IPS-NIHi7 (cell line): Measurements from ENCODE around the gene ZNF346.
A peak's percentile ranks its signal among the peaks of the same experiment; 100 is the strongest.
"Not testable (repeated sequence)": the region's sequence is repeated elsewhere in the genome, so short reads cannot be mapped to it uniquely, and the experiment has no call there.

Experiments
- DNase-seq: peaks from one replicate; pipeline ENCODE4 v3.0.0; 2012; ENCODE audit warnings: mixed read lengths; ENCODE audit errors: extremely low spot score

Gene ZNF346

GRCh38 chr5:177010153-177010552 lies 12.3 kb upstream of the ZNF346 start:
- DNase-seq, result no peak

- DNase-seq, result no peak
Measured at GRCh38 chr5:177015156-177015555, 7.3 kb upstream of the ZNF346 start.

GRCh38 chr5:177018341-177018740 lies 4.2 kb upstream of the ZNF346 start:
- DNase-seq, result no peak

- DNase-seq, result no peak
Measured at GRCh38 chr5:177020033-177020432, 2.5 kb upstream of the ZNF346 start.

- DNase-seq, result no peak
Measured at GRCh38 chr5:177023303-177023664, 788 bp downstream of the ZNF346 start.

- DNase-seq, result no peak
Measured at GRCh38 chr5:177024559-177024958, 2.1 kb downstream of the ZNF346 start.

- DNase-seq, result no peak
Measured at GRCh38 chr5:177025101-177025601, 2.7 kb downstream of the ZNF346 start.

GRCh38 chr5:177027665-177028064 lies 5.2 kb downstream of the ZNF346 start:
- DNase-seq, result no peak

GRCh38 chr5:177029498-177029897 lies 7.0 kb downstream of the ZNF346 start:
- DNase-seq, result no peak

- DNase-seq, result peak; percentile 75
Measured at GRCh38 chr5:177035976-177036375, 13.5 kb downstream of the ZNF346 start.

- peak; percentile 25 for DNase-seq
Measured at GRCh38 chr5:177036443-177036842, 13.9 kb downstream of the ZNF346 start.

GRCh38 chr5:177036921-177037320 lies 14.4 kb downstream of the ZNF346 start:
- no peak for DNase-seq

GRCh38 chr5:177040814-177041420 lies 18.4 kb downstream of the ZNF346 start:
- DNase-seq, result no peak

- no peak for DNase-seq
Measured at GRCh38 chr5:177041936-177042335, 19.4 kb downstream of the ZNF346 start.

GRCh38 chr5:177043114-177043513 lies 20.6 kb downstream of the ZNF346 start:
- no peak for DNase-seq

GRCh38 chr5:177043958-177044357 lies 21.5 kb downstream of the ZNF346 start:
- DNase-seq, result no peak

GRCh38 chr5:177044641-177045040 lies 22.1 kb downstream of the ZNF346 start:
- DNase-seq, result no peak

- DNase-seq, result no peak
Measured at GRCh38 chr5:177045631-177046030, 23.1 kb downstream of the ZNF346 start.

GRCh38 chr5:177048531-177048930 lies 26.0 kb downstream of the ZNF346 start:
- not testable (repeated sequence) for DNase-seq

GRCh38 chr5:177049285-177049684 lies 26.8 kb downstream of the ZNF346 start:
- no peak for DNase-seq

- no peak for DNase-seq
Measured at GRCh38 chr5:177064500-177065277, 42.2 kb downstream of the ZNF346 start.

- DNase-seq, result no peak
Measured at GRCh38 chr5:177065491-177065890, 43.0 kb downstream of the ZNF346 start.

GRCh38 chr5:177066224-177066623 lies 43.7 kb downstream of the ZNF346 start:
- DNase-seq, result no peak
